ENCODE measurements around the gene SCIN. TPM values are rescaled to one million over a fixed set of nuclear protein-coding genes. Genes with fewer than 3 reads are reported as not detected.

SCIN gene
- total RNA-seq, 1 experiment from 2014 or later: not detected

- Mint-ChIP-seq H3K9me3 (ENCODE audit: unreplicated experiment) (no peaks in the 10 kb centered on the region), H3K4me3 (ENCODE audit: unreplicated experiment) (no peak overlapping the region), H3K36me3 (ENCODE audit: insufficient read depth, unreplicated experiment) (no peaks in the 10 kb centered on the region), H3K4me1 (ENCODE audit: insufficient read depth, unreplicated experiment) (no peaks in the 10 kb centered on the region), H3K27ac (ENCODE audit: low read depth, unreplicated experiment) (no peak overlapping the region), H3K27me3 (ENCODE audit: insufficient read depth, unreplicated experiment) (no peaks in the 10 kb centered on the region)
- POLR2A ChIA-PET: interaction anchor here (1.2 kb wide), 1 partner anchor 623 kb away, joined by 3 read pairs; no protein-coding TSS in a partner anchor
- DNase-seq (ENCODE audit: unreplicated experiment): no peak
- CTCF ChIA-PET: interaction anchor here (0.6 to 2.2 kb wide), 16 partner anchors 10 to 624 kb away, joined by 3 to 20 read pairs (median 5); no protein-coding TSS in a partner anchor
- TF ChIP-seq CTCF (IDR thresholded peaks at IDR 0.05; ENCODE audit: unreplicated experiment): no peak
- BruUV-seq (replicated peaks): no TSS peak
- intact Hi-C loops (cut with micrococcal nuclease): no loop called here
Observed at GRCh38 chr7:12637819-12638592, 67.5 kb downstream of the SCIN start.

- intact Hi-C loops (cut with micrococcal nuclease): loop anchor here (1.0 kb wide), 3 partner anchors 47 to 624 kb away; no protein-coding TSS in a partner anchor
- DNase-seq (ENCODE audit: unreplicated experiment): peak; percentile 50
- H3K27ac Mint-ChIP-seq (ENCODE audit: low read depth, unreplicated experiment): no peak overlapping the region
Observed at GRCh38 chr7:12638851-12639456, 68.4 kb downstream of the SCIN start.

DNA sequence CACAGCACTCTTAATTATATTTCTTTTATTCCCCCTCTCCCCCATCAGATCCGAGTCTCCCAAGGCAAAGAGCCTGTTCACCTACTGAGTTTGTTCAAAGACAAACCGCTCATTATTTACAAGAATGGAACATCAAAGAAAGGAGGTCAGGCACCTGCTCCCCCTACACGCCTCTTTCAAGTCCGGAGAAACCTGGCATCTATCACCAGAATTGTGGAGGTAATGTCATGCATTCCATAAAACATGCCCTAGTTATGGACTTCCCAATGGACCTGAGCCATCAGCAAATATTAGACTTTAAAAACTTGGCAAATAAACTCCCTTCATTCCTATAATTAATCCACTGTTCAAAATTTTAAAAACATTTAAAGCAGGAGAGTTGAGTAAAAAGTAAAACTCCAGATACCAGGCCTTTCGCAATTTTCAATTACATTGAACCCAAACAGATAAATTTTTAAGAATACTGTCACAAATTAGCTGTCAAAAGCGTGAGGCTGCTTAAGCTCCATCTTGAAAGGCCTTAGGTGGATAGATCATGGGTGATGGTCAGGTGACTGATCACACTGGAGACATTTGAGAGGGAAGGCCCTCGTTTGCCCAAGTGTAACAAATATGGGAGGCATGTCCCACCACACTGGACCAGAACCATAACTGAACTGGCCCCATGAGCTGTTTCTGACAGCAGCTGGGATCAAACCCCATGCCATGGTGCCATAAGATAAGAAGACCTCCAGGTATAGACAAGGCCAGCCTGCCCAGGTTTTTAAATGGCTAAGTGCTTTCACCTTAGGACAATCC lies 70.0 kb downstream of the SCIN start:
- no peak for DNase-seq (ENCODE audit: unreplicated experiment)
- intact Hi-C loops (cut with micrococcal nuclease): no loop called here
- TF ChIP-seq CTCF (IDR thresholded peaks at IDR 0.05; ENCODE audit: unreplicated experiment): no peak
- no TSS peak for BruUV-seq (replicated peaks)
- H3K36me3 Mint-ChIP-seq (ENCODE audit: insufficient read depth, unreplicated experiment): no peaks in the 10 kb centered on the region
- no peaks in the 10 kb centered on the region for H3K27me3 Mint-ChIP-seq (ENCODE audit: insufficient read depth, unreplicated experiment)
- ChIA-PET CTCF (interaction anchor here (1.2 to 2.3 kb wide), 5 partner anchors 10 to 621 kb away, joined by 3 to 11 read pairs (median 3); no protein-coding TSS in a partner anchor), POLR2A (no interaction called here)
- no peak overlapping the region for H3K4me3 Mint-ChIP-seq (ENCODE audit: unreplicated experiment)
- H3K4me1 Mint-ChIP-seq (ENCODE audit: insufficient read depth, unreplicated experiment): no peaks in the 10 kb centered on the region
- H3K9me3 Mint-ChIP-seq (ENCODE audit: unreplicated experiment): no peaks in the 10 kb centered on the region
- no peak overlapping the region for H3K27ac Mint-ChIP-seq (ENCODE audit: low read depth, unreplicated experiment)

More at GRCh38 chr7:12638851-12639456, 68.4 kb downstream of the SCIN start:
- no TSS peak for BruUV-seq (replicated peaks)
- Mint-ChIP-seq H3K27me3 (ENCODE audit: insufficient read depth, unreplicated experiment) (no peaks in the 10 kb centered on the region), H3K4me1 (ENCODE audit: insufficient read depth, unreplicated experiment) (no peaks in the 10 kb centered on the region), H3K36me3 (ENCODE audit: insufficient read depth, unreplicated experiment) (no peaks in the 10 kb centered on the region), H3K9me3 (ENCODE audit: unreplicated experiment) (no peaks in the 10 kb centered on the region), H3K4me3 (ENCODE audit: unreplicated experiment) (no peak overlapping the region)
- CTCF ChIA-PET: interaction anchor here (0.6 to 2.0 kb wide), 17 partner anchors 9 to 623 kb away, joined by 3 to 20 read pairs (median 5); no protein-coding TSS in a partner anchor
- POLR2A ChIA-PET: interaction anchor here (0.7 to 1.2 kb wide), 2 partner anchors 20 to 622 kb away, joined by 3 read pairs; no protein-coding TSS in a partner anchor
- TF ChIP-seq CTCF (IDR thresholded peaks at IDR 0.05; ENCODE audit: unreplicated experiment): peak; percentile 50

Measured in MCF 10A (cell line).